ENCODE data around the gene TEX264.

The TEX264 gene

GRCh38 chr3:51669241-51670052 lies 1.6 kb upstream of the TEX264 start:
- peak; percentile 28 for DNase-seq (ENCODE audit: low read depth)
- TF ChIP-seq CTCF (conservative IDR thresholded peaks at IDR 0.05; ENCODE audit: low read depth, low read length), result peak; percentile 99
- H3K4me3 ChIP-seq (ENCODE audit: low read length), result no peak overlapping the region

DNA sequence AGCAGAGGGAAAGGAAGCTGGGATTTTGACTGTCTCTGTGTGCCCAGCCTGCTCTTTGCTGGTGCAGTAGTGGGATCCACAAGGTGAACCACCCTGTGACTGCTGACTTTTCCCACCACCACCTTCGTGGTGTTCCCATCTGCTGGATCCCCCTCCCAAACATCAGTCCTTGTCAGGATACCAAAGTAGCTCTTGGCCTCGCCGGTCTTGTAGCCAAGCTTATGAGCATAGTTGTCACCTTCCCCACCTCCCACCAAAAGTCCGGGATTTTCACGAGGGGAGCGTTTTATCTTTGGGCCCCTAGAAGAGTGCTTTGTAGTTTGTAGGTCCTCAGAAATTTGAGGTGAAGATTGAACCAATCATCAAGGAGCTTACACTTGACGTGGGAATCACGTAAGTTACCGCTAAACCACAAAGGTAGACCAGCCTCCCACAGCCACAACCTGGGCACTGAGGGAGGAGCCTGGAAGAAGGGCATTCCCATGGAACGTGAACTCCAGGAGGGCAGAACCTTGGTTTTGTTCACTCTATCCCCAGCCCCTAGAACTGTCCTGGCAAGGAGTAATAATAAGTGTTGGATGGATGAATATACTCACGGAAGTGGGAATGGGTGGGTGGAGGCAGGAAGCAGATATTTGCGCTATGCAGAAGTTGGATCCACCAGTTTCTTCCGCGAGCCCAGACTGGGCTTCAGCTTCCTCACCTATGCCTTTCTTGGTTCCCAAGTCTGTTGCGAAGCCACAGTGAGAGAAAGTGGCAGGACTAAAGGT lies 814 bp upstream of the TEX264 start:
- DNase-seq (ENCODE audit: low read depth), result no peak
- H3K4me3 ChIP-seq (ENCODE audit: low read length), result peak overlapping the region; percentile 57
- TF ChIP-seq CTCF (conservative IDR thresholded peaks at IDR 0.05; ENCODE audit: low read depth, low read length), result no peak

- DNase-seq (ENCODE audit: low read depth), result peak; percentile 21
- H3K4me3 ChIP-seq (ENCODE audit: low read length), result peak overlapping the region; percentile 57
- no peak for TF ChIP-seq CTCF (conservative IDR thresholded peaks at IDR 0.05; ENCODE audit: low read depth, low read length)
Observed at GRCh38 chr3:51671734-51672475, 853 bp downstream of the TEX264 start.

DNA sequence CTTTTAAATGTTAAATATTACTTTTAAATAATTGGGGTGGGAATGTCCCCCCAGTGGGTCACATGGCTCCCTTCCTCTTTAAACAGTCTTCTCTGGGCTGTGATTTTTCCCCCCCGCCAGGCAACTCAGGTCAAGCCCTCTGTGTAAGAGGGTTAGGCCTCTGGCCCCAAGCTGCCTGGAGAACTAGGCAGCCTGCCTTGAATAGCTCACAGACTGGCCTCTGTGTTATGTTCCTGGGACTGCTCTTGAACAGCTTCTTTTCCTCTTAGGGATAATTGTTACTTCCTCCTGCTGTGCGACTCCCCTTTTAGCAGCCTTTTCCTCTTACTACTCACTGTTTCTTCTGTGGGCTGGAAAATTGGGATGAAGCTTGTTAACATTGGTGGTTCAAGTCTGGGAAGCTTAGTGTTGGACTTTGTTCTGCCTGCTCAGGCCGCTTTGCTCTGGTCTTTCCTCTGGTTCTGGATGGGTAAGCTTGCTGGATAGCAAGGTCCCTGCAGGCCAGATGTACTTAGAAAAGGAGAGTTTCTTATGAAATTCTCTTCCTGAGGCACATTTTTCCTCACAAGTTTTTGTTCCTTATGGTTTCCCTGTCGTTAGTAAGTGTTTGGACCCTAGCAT lies 2.2 kb downstream of the TEX264 start:
- no peak overlapping the region for H3K4me3 ChIP-seq (ENCODE audit: low read length)
- DNase-seq (ENCODE audit: low read depth), result no peak
- TF ChIP-seq CTCF (conservative IDR thresholded peaks at IDR 0.05; ENCODE audit: low read depth, low read length), result no peak

- H3K4me3 ChIP-seq (ENCODE audit: low read length), result no peak overlapping the region
- TF ChIP-seq CTCF (conservative IDR thresholded peaks at IDR 0.05; ENCODE audit: low read depth, low read length), result no peak
Observed at GRCh38 chr3:51673802-51674654, 3.0 kb downstream of the TEX264 start.

GRCh38 chr3:51675201-51675611 lies 4.2 kb downstream of the TEX264 start:
- H3K4me3 ChIP-seq (ENCODE audit: low read length), result no peak overlapping the region
- DNase-seq (ENCODE audit: low read depth), result peak; percentile 18
- no peak for TF ChIP-seq CTCF (conservative IDR thresholded peaks at IDR 0.05; ENCODE audit: low read depth, low read length)

More at GRCh38 chr3:51673802-51674654, 3.0 kb downstream of the TEX264 start:
- DNase-seq (ENCODE audit: low read depth), result no peak
